Measurements from ENCODE around the gene SLC39A10.

- no peak for TF ChIP-seq BHLHE40 (IDR thresholded peaks at IDR 0.05; ENCODE audit: low read depth, low read length)
- TF ChIP-seq POLR2A (IDR thresholded peaks at IDR 0.05; ENCODE audit: low read depth, low read length): no peak
- no peak for TF ChIP-seq CTCF (conservative IDR thresholded peaks at IDR 0.05; ENCODE audit: low read depth, low read length)
- no peak for TF ChIP-seq USF2 (IDR thresholded peaks at IDR 0.05; ENCODE audit: low read depth, low read length)
- TF ChIP-seq RAD21 (IDR thresholded peaks at IDR 0.05; ENCODE audit: low read length): no peak
- no peak for TF ChIP-seq SMC3 (IDR thresholded peaks at IDR 0.05; ENCODE audit: low read depth, low read length)
- no peak for TF ChIP-seq RFX5 (IDR thresholded peaks at IDR 0.05; ENCODE audit: low read depth, low read length)
Measured at GRCh38 chr2:195722075-195722474, 65.0 kb downstream of the SLC39A10 start.

All from IMR-90 (cell line).